ENCODE measurements around the gene HOXD3.

DNA sequence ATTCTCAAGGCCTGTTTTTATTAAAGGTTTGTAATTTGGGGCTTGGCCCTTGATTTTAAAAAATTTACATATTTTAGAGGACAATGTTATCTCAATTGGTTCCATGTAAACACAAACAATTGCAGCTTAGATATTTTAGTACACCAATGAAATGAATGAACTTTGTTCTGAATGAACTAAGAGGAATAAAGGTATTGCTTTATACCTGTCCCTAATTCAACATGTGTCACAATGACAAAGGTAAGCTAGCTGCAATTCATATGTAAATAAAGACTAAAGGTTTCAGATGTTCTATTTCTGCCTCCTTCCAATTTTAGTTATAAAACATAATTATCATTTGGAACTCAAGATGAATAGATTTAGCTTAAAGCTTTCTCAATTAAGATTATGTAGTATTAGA lies 42.8 kb downstream of the HOXD3 start:
- no peak for TF ChIP-seq CTCF (IDR thresholded peaks at IDR 0.05; ENCODE audit: low read length)
- TF ChIP-seq EZH2 (optimal IDR thresholded peaks at IDR 0.05; ENCODE audit: low read depth, low read length): no peak
